CD14-positive monocyte (primary cell): ENCODE data around the gene MYZAP. TPM values are rescaled to one million over a fixed set of nuclear protein-coding genes. Genes with fewer than 3 reads are reported as not detected.

Source experiments
- DNase-seq, 3 donors: peaks; one replicate each; pipeline ENCODE4 v3.0.0-alpha.2; 2011 to 2022
- H2AFZ ChIP-seq: 2 replicates; pipeline ENCODE4 v1.6.0; 2012; ENCODE audit warnings: mild to moderate bottlenecking, low read depth, low read length, inconsistent platforms; ENCODE audit not compliant: insufficient read depth, poor library complexity, severe bottlenecking
- H3K27ac ChIP-seq, 2 donors: 1 replicate in 1 of 2; 2 replicates in 1 of 2; pipeline ENCODE4 v1.5.1; 2012 to 2013; ENCODE audit warnings: low read length in 2 of 2, control low read depth in 1 of 2, inconsistent platforms in 1 of 2, low read depth in 1 of 2, mild to moderate bottlenecking in 1 of 2
- H3K27me3 ChIP-seq, 2 donors: one replicate each; pipeline versions ENCODE4 v1.6.0 to v1.6.1; 2011 to 2013; ENCODE audit warnings: low read length in 2 of 2; ENCODE audit not compliant: control insufficient read depth in 2 of 2, insufficient read depth in 2 of 2
- H3K36me3 ChIP-seq, 2 donors: replicated peaks in 1 of 2; 1 replicate in 1 of 2; 2 replicates in 1 of 2; pipeline versions ENCODE4 v1.5.1 to v1.6.1; 2012 to 2013; ENCODE audit warnings: low read length in 2 of 2, control low read depth in 1 of 2, inconsistent platforms in 1 of 2, mild to moderate bottlenecking in 1 of 2; ENCODE audit not compliant: insufficient read depth in 2 of 2, control insufficient read depth in 1 of 2
- H3K4me1 ChIP-seq, 2 donors: 1 replicate in 1 of 2; 2 replicates in 1 of 2; pipeline versions ENCODE4 v1.5.1 to v1.6.1; 2012 to 2013; ENCODE audit warnings: low read length in 2 of 2, control low read depth in 1 of 2, inconsistent platforms in 1 of 2, mild to moderate bottlenecking in 1 of 2, moderate library complexity in 1 of 2; ENCODE audit not compliant: insufficient read depth in 2 of 2, control insufficient read depth in 1 of 2
- H3K4me2 ChIP-seq: replicated peaks from 2 replicates; pipeline ENCODE3; 2012; ENCODE audit warnings: low read length, moderate library complexity, mild to moderate bottlenecking; ENCODE audit not compliant: poor library complexity, severe bottlenecking; ENCODE audit errors: extremely low read depth
- H3K4me3 ChIP-seq, 3 experiments: fragments of 200-600 bp in 1 of 3; sonication (generic) in 1 of 3; replicated peaks in 1 of 3; 1 replicate in 2 of 3; 2 replicates in 1 of 3; pipeline ENCODE4 v1.5.1; 2011 to 2013; ENCODE audit warnings: low read length in 3 of 3, mild to moderate bottlenecking in 3 of 3, control low read depth in 2 of 3, low read depth in 2 of 3, inconsistent platforms in 1 of 3, moderate library complexity in 1 of 3
- H3K79me2 ChIP-seq: 2 replicates; pipeline ENCODE4 v1.6.0; 2012; ENCODE audit warnings: mild to moderate bottlenecking, control low read depth, inconsistent platforms, low read length, moderate library complexity; ENCODE audit not compliant: insufficient read depth
- H3K9ac ChIP-seq: 2 replicates; pipeline ENCODE4 v1.6.0; 2017; ENCODE audit warnings: low read length, mild to moderate bottlenecking; ENCODE audit not compliant: insufficient read depth, poor library complexity, severe bottlenecking
- H3K9me3 ChIP-seq, 2 donors: replicated peaks in 1 of 2; 1 replicate in 1 of 2; 2 replicates in 1 of 2; pipeline versions ENCODE4 v1.5.1 to v1.6.1; 2012 to 2013; ENCODE audit warnings: low read length in 2 of 2, control low read depth in 1 of 2; ENCODE audit not compliant: control insufficient read depth in 1 of 2, insufficient read depth in 1 of 2
- H4K20me1 ChIP-seq: 2 replicates; pipeline ENCODE4 v1.6.0; 2012; ENCODE audit warnings: mild to moderate bottlenecking, low read length, control low read depth, moderate library complexity; ENCODE audit not compliant: insufficient read depth
- H3K27ac Mint-ChIP-seq, 7 donors: one replicate each; pipeline ENCODE4 v1.8.0; 2020; ENCODE audit warnings: mild to moderate bottlenecking in 7 of 7, mixed read lengths in 7 of 7, moderate library complexity in 6 of 7, inconsistent platforms in 2 of 7
- H3K27me3 Mint-ChIP-seq, 3 donors: one replicate each; pipeline ENCODE4 v1.8.0; 2021 to 2022; ENCODE audit warnings: low read depth in 3 of 3, mild to moderate bottlenecking in 3 of 3, mixed read lengths in 3 of 3, moderate library complexity in 3 of 3, inconsistent platforms in 1 of 3
- H3K36me3 Mint-ChIP-seq, 2 donors: one replicate each; pipeline ENCODE4 v1.8.0; 2020; ENCODE audit warnings: mixed read lengths in 2 of 2, inconsistent platforms in 1 of 2, mild to moderate bottlenecking in 1 of 2
- H3K4me1 Mint-ChIP-seq: one replicate; pipeline ENCODE4 v1.8.0; 2020; ENCODE audit warnings: mild to moderate bottlenecking, mixed read lengths
- H3K4me3 Mint-ChIP-seq, 2 donors: one replicate each; pipeline ENCODE4 v1.8.0; 2020; ENCODE audit warnings: mild to moderate bottlenecking in 2 of 2, mixed read lengths in 2 of 2, moderate library complexity in 1 of 2
- H3K9me3 Mint-ChIP-seq, 7 donors: one replicate each; pipeline ENCODE4 v1.8.0; 2020 to 2022; ENCODE audit warnings: mixed read lengths in 7 of 7, mild to moderate bottlenecking in 6 of 7, moderate library complexity in 6 of 7, inconsistent platforms in 2 of 7
- WGBS: methylation state at CpG from one replicate; pipeline ENCODE4 v1.1.5; 2013; ENCODE audit warnings: missing lambda C conversion rate; ENCODE audit not compliant: insufficient coverage; 5-methylcytosine and 5-hydroxymethylcytosine counted together
- intact Hi-C, 2 donors: fragments of 100-400 bp; cut with micrococcal nuclease; formaldehyde crosslinking; loops; one replicate each; pipeline versions ENCODE4 v1.15.0 to v1.15.1; 2023
- polyA plus RNA-seq, 3 donors: library from polyadenylated mRNA; depleted of rRNA in 1 of 3; unstranded in 2 of 3; stranded (reverse) in 1 of 3; fragments of 300-500 nt in 2 of 3; fragments of >200 nt in 1 of 3; fragmentation: Illumina TruSeq in 2 of 3; gene quantifications; 1 replicate in 2 of 3; 2 replicates in 1 of 3; pipeline ENCODE4 v1.2.3, GENCODE V29; 2012 to 2021
- TF ChIP-seq, protein P1 (sequence below): fragments of 200-600 bp; IDR thresholded peaks from one replicate; pipeline ENCODE4 v1.8.0; 2022; ENCODE audit warnings: antibody characterized with exemption, mild to moderate bottlenecking

Gene MYZAP
- polyA plus RNA-seq, 3 donors, result 0.12 to 0.13 TPM; not detected in 1

DNA sequence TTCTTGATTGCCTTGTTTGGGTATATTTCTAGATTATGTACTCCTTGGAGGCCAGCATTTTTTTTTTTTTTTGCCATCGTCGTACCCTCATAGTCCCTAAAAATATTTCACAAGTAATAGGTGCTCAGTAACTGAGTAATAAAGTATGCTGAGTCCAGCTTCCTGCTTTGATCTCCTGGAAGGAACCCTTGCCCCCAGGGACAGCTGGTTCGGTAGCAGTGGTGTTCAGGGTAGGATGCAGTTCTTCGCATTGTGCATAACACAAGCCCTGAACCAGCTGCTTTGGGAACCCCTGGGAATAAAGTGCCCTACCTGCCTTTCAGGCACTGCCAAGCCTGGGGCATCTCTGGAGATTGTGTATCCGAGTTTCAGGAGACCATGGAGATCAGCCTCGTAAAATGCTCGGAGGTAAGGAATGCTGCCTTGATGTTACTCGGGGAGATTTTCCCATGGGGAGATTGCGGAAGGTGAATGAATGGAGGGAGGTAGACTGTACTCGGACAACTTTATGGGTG, 7.6 kb downstream of the MYZAP start:
- no peak overlapping the region for H2AFZ ChIP-seq
- no peaks in the 10 kb centered on the region for H3K9me3 ChIP-seq
- no peak for DNase-seq
- no peak overlapping the region for H3K4me3 ChIP-seq
- no peak overlapping the region for H3K27ac ChIP-seq
- H3K79me2 ChIP-seq, result no peaks in the 10 kb centered on the region
- no peaks in the 10 kb centered on the region for H3K36me3 Mint-ChIP-seq
- H3K36me3 ChIP-seq, result no peaks in the 10 kb centered on the region
- no peaks in the 10 kb centered on the region for H4K20me1 ChIP-seq
- intact Hi-C loops, result no loop called here
- no peaks in the 10 kb centered on the region for H3K27me3 ChIP-seq
- TF ChIP-seq, protein P1, sequence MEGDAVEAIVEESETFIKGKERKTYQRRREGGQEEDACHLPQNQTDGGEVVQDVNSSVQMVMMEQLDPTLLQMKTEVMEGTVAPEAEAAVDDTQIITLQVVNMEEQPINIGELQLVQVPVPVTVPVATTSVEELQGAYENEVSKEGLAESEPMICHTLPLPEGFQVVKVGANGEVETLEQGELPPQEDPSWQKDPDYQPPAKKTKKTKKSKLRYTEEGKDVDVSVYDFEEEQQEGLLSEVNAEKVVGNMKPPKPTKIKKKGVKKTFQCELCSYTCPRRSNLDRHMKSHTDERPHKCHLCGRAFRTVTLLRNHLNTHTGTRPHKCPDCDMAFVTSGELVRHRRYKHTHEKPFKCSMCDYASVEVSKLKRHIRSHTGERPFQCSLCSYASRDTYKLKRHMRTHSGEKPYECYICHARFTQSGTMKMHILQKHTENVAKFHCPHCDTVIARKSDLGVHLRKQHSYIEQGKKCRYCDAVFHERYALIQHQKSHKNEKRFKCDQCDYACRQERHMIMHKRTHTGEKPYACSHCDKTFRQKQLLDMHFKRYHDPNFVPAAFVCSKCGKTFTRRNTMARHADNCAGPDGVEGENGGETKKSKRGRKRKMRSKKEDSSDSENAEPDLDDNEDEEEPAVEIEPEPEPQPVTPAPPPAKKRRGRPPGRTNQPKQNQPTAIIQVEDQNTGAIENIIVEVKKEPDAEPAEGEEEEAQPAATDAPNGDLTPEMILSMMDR, result no peak
- H3K9me3 Mint-ChIP-seq, result peaks cover 0 to 2% (median 0%) of the 10 kb centered on the region in 7 donors
- H3K27me3 Mint-ChIP-seq, result peaks cover 0 to 7% (median 0%) of the 10 kb centered on the region in 3 donors
- no peak overlapping the region for H3K4me2 ChIP-seq
- no peak overlapping the region for H3K9ac ChIP-seq
- H3K4me3 Mint-ChIP-seq, result no peak overlapping the region
- no peaks in the 10 kb centered on the region for H3K4me1 ChIP-seq
- 89% methylated on average over 7 of the region's 10 CpGs for WGBS
- H3K27ac Mint-ChIP-seq, result peak overlapping the region in 1 of 7 donors; percentile 46
- H3K4me1 Mint-ChIP-seq, result peaks cover 14% of the 10 kb centered on the region

DNA sequence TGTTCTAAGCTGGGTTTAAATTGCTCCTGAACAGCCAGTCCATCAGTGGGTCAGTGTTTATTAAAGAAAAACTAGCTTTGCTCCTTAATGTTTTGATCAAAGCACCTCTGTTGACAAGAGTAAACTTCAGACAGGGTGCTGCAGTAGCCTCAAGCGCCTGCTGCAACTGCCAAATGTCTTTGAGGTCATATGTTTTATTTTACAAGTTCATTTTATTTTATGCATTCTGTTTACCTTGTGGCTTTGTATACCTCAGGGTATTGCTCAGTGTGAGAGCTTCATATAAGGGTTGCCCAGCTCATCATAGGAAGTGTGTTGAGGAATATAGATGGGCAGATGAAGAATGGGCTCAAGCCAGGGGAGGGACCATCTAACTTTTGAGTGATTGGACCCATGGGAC, 8.5 kb downstream of the MYZAP start:
- Mint-ChIP-seq H3K4me1 (peaks cover 8% of the 10 kb centered on the region), H3K27me3 (peaks cover 0 to 7% (median 0%) of the 10 kb centered on the region in 3 donors), H3K9me3 (peaks cover 0 to 2% (median 0%) of the 10 kb centered on the region in 7 donors), H3K4me3 (no peak overlapping the region), H3K27ac (no peak overlapping the region), H3K36me3 (no peaks in the 10 kb centered on the region)
- TF ChIP-seq, protein P1, result no peak
- no peaks in the 10 kb centered on the region for H3K27me3 ChIP-seq
- no peaks in the 10 kb centered on the region for H4K20me1 ChIP-seq
- no CpG with 5 or more reads among the region's 1 CpG for WGBS
- no peak overlapping the region for H2AFZ ChIP-seq
- H3K79me2 ChIP-seq, result no peaks in the 10 kb centered on the region
- no peak overlapping the region for H3K27ac ChIP-seq
- no peak for DNase-seq
- H3K4me3 ChIP-seq, result no peak overlapping the region
- no peaks in the 10 kb centered on the region for H3K36me3 ChIP-seq
- no peaks in the 10 kb centered on the region for H3K9me3 ChIP-seq
- intact Hi-C loops, result no loop called here
- H3K4me1 ChIP-seq, result no peaks in the 10 kb centered on the region
- no peak overlapping the region for H3K9ac ChIP-seq
- H3K4me2 ChIP-seq, result no peak overlapping the region
